HCT116 (cell line): Measurements from ENCODE around the gene TMED10. TPM values are rescaled to one million over a fixed set of nuclear protein-coding genes. Genes with fewer than 3 reads are reported as not detected.

Experiments used
- ATAC-seq: fragments of 200-7000 bp; cut with Tn5 transposase; 2 replicates; pipeline ENCODE4 v1.9.1; 2020; ENCODE audit warnings: mild to moderate bottlenecking, moderate library complexity
- BruUV-seq: library from RNA; stranded (reverse); fragments of 400-500 nt; replicated peaks from 2 replicates; lab custom pipeline; 2021; lab: Mats Ljungman, UMichigan
- CTCF ChIA-PET: fragments of 300-600 bp; sonication (Branson Sonifier 250); formaldehyde crosslinking; loops from one replicate; lab custom pipeline; 2021; ENCODE audit warnings: antibody characterized with exemption; lab: Charles Lee
- POLR2A ChIA-PET: fragments of 300-600, 350-600 bp; sonication (Branson Sonifier 250); formaldehyde crosslinking; loops from one replicate; lab custom pipeline; 2021; ENCODE audit warnings: antibody characterized with exemption; lab: Charles Lee
- RAD21 ChIA-PET, 2 experiments: fragments of 300-600 bp; sonication (Branson Sonifier 250); formaldehyde crosslinking; loops; one replicate each; lab custom pipeline; 2023; ENCODE audit warnings: low total read pairs in 2 of 2; ENCODE audit not compliant: uncharacterized antibody in 2 of 2, unreplicated experiment in 2 of 2, low non-redundant PET in 1 of 2; lab: Charles Lee
- DNase-seq: peaks from one replicate; pipeline ENCODE4 v3.0.0-alpha.2; 2010; ENCODE audit warnings: low read depth, low spot score
- H2AFZ ChIP-seq: fragments of 200-600 bp; shearing (Covaris generic), sonication (generic); 2 replicates; pipeline ENCODE4 v1.6.1; 2017; ENCODE audit warnings: low read depth, mixed run types, mixed read lengths, antibody characterized with exemption, low read length; ENCODE audit not compliant: poor library complexity, severe bottlenecking
- H3K27ac ChIP-seq: 2 replicates; pipeline ENCODE4 v1.5.1; 2012; ENCODE audit warnings: low read depth, low read length
- H3K27me3 ChIP-seq: fragments of 200-600 bp; sonication (generic); 2 replicates; pipeline ENCODE4 v1.6.1; 2016; ENCODE audit warnings: mixed run types, low read length, mixed read lengths; ENCODE audit not compliant: insufficient read depth
- H3K36me3 ChIP-seq, 2 experiments: fragments of 200-500 bp in 1 of 2; fragments of 200-600 bp in 1 of 2; sonication (Bioruptor generic) in 1 of 2; sonication (generic) in 1 of 2; 2 replicates each; pipeline versions ENCODE4 v1.5.1 to v1.6.1; 2014 to 2016; ENCODE audit warnings: low read length in 2 of 2, inconsistent platforms in 1 of 2, mixed read lengths in 1 of 2, mixed run types in 1 of 2; ENCODE audit not compliant: insufficient read depth in 2 of 2, control insufficient read depth in 1 of 2
- H3K4me1 ChIP-seq, 2 experiments: fragments of 200-600 bp in 1 of 2; sonication (generic) in 1 of 2; 2 replicates each; pipeline versions ENCODE4 v1.5.1 to v1.6.1; 2012 to 2017; ENCODE audit warnings: low read length in 2 of 2, inconsistent platforms in 1 of 2, mild to moderate bottlenecking in 1 of 2, mixed read lengths in 1 of 2, mixed run types in 1 of 2, moderate library complexity in 1 of 2; ENCODE audit not compliant: insufficient read depth in 2 of 2, control insufficient read depth in 1 of 2
- H3K4me2 ChIP-seq: fragments of 200-600 bp; sonication (generic); 2 replicates; pipeline ENCODE4 v1.6.1; 2017; ENCODE audit warnings: mixed run types, low read length, mixed read lengths
- H3K4me3 ChIP-seq, 2 experiments: fragments of 200-600 bp in 1 of 2; sonication (generic) in 1 of 2; replicated peaks in 1 of 2; 2 replicates each; pipeline ENCODE4 v1.5.1; 2011 to 2016; ENCODE audit warnings: low read length in 2 of 2, control low read depth in 1 of 2, low read depth in 1 of 2, mild to moderate bottlenecking in 1 of 2, mixed read lengths in 1 of 2, mixed run types in 1 of 2
- H3K79me2 ChIP-seq: fragments of 200-600 bp; sonication (generic); 2 replicates; pipeline ENCODE4 v1.6.1; 2017; ENCODE audit warnings: mild to moderate bottlenecking, mixed run types, low read length, moderate library complexity, mixed read lengths; ENCODE audit not compliant: insufficient read depth
- H3K9ac ChIP-seq: fragments of 200-600 bp; sonication (generic); 2 replicates; pipeline ENCODE4 v1.6.1; 2016; ENCODE audit warnings: low read length, mixed read lengths
- H3K9me2 ChIP-seq: fragments of 200-600 bp; sonication (generic), shearing (Covaris generic); 2 replicates; pipeline ENCODE4 v1.6.1; 2017; ENCODE audit warnings: mixed run types, mild to moderate bottlenecking, moderate library complexity; ENCODE audit not compliant: insufficient read depth
- H3K9me3 ChIP-seq, 2 experiments: fragments of 200-500 bp in 1 of 2; fragments of 200-600 bp in 1 of 2; sonication (Bioruptor generic) in 1 of 2; sonication (generic) in 1 of 2; 2 replicates each; pipeline ENCODE4 v1.6.1; 2014 to 2017; ENCODE audit warnings: low read length in 2 of 2, mixed read lengths in 2 of 2, inconsistent platforms in 1 of 2, low read depth in 1 of 2, mild to moderate bottlenecking in 1 of 2, mixed run types in 1 of 2, moderate library complexity in 1 of 2; ENCODE audit not compliant: control insufficient read depth in 1 of 2, insufficient read depth in 1 of 2
- H4K20me1 ChIP-seq: fragments of 200-600 bp; sonication (generic), shearing (Covaris generic); 2 replicates; pipeline ENCODE4 v1.6.1; 2017; ENCODE audit warnings: mixed run types, mild to moderate bottlenecking, moderate library complexity; ENCODE audit not compliant: insufficient read depth
- CBX3 ChIP-seq: IDR thresholded peaks from 2 replicates; pipeline ENCODE4 v1.6.1; 2012; ENCODE audit warnings: low read depth
- CTCF ChIP-seq, 3 experiments: fragments of 200-600 bp in 1 of 3; sonication (generic) in 1 of 3; IDR thresholded peaks in 2 of 3; conservative IDR thresholded peaks in 1 of 3; 2 replicates each; pipeline ENCODE4 v1.5.1; 2012 to 2017; ENCODE audit warnings: low read depth in 2 of 3, low read length in 2 of 3, antibody characterized with exemption in 1 of 3, borderline replicate concordance in 1 of 3, control low read depth in 1 of 3, mild to moderate bottlenecking in 1 of 3, mixed read lengths in 1 of 3, mixed run types in 1 of 3, moderate library complexity in 1 of 3; ENCODE audit not compliant: insufficient read depth in 1 of 3
- ELF1 ChIP-seq: IDR thresholded peaks from 2 replicates; pipeline ENCODE4 v1.6.1; 2012; ENCODE audit warnings: low read depth, borderline replicate concordance
- JUND ChIP-seq: IDR thresholded peaks from 2 replicates; pipeline ENCODE4 v1.6.1; 2012
- POLR2A ChIP-seq: IDR thresholded peaks from 2 replicates; pipeline ENCODE4 v1.7.0; 2011; ENCODE audit warnings: borderline replicate concordance; ENCODE audit not compliant: insufficient read depth, insufficient read length; ENCODE audit errors: extremely low read depth
- RAD21 ChIP-seq: IDR thresholded peaks from 2 replicates; pipeline ENCODE4 v1.6.1; 2012; ENCODE audit warnings: low read depth, mild to moderate bottlenecking
- REST ChIP-seq: IDR thresholded peaks from 2 replicates; pipeline ENCODE4 v1.6.1; 2012; ENCODE audit warnings: low read depth
- SIN3A ChIP-seq: IDR thresholded peaks from 2 replicates; pipeline ENCODE4 v1.6.1; 2012; ENCODE audit warnings: low read depth
- SRF ChIP-seq: IDR thresholded peaks from 2 replicates; pipeline ENCODE4 v1.6.1; 2012; ENCODE audit warnings: low read depth
- YY1 ChIP-seq: IDR thresholded peaks from 2 replicates; pipeline ENCODE4 v1.6.1; 2011; ENCODE audit warnings: low read length, low read depth, moderate library complexity, mild to moderate bottlenecking; ENCODE audit not compliant: insufficient replicate concordance; ENCODE audit errors: extremely low read depth
- intact Hi-C: fragments of 100-400 bp; cut with micrococcal nuclease; formaldehyde crosslinking; loops from 2 replicates; pipeline ENCODE4 v1.10.0; 2022
- total RNA-seq: library from RNA; stranded (reverse); gene quantifications from one replicate; pipeline ENCODE4 v1.2.1, GENCODE V29; 2021; ENCODE audit not compliant: unreplicated experiment
- TF ChIP-seq, protein P1 (sequence below): IDR thresholded peaks from 2 replicates; pipeline ENCODE4 v1.6.1; 2012
- TF ChIP-seq, protein P2 (sequence below): IDR thresholded peaks from 2 replicates; pipeline ENCODE4 v1.6.1; 2012

TMED10 gene
- total RNA-seq, 1 experiment from 2014 or later = 303 TPM

DNA sequence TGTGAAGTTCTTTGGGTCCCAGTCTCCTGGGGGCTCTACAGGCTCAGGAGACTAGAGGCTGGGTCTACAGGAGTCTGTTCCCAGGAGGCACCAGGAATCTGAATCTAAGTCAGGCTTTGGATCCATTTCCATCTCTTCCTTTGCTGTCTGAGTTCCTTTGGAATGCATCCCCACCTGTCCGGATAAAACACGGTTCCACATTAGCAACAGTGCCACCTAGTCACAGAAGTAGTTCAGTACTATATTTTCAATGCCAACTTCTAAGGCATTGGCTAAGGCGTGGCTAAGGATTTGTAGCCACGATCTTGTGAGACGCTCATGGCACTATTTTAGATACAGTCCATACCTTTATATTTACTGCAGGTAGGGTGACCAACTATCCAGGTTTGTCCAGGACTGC, 91.9 kb downstream of the TMED10 start:
- Histone ChIP-seq H3K9me3 (no peaks in the 10 kb centered on the region), H3K4me1 (no peaks in the 10 kb centered on the region), H3K79me2 (no peaks in the 10 kb centered on the region), H3K27me3 (no peaks in the 10 kb centered on the region), H3K4me2 (no peak overlapping the region), H3K9ac (no peak overlapping the region), H2AFZ (no peak overlapping the region), H3K36me3 (peaks cover 16 to 28% of the 10 kb centered on the region in 2 experiments; a peak in 3 of 4 replicates), H3K27ac (no peak overlapping the region), H3K4me3 (no peak overlapping the region), H3K9me2 (no peaks in the 10 kb centered on the region), H4K20me1 (no peaks in the 10 kb centered on the region)
- TF ChIP-seq CTCF (IDR thresholded peaks at IDR 0.05 in 2 of 3, conservative IDR thresholded peaks at IDR 0.05 in 1 of 3; ENCODE audit: borderline replicate concordance in 1 of 3, insufficient read depth in 1 of 3, low read depth in 2 of 3, low read length in 2 of 3) (peak; percentile 31 to 38 (median 35); a peak in 5 of 6 replicates), POLR2A (no peak), RAD21 (peak; percentile 58), SIN3A (no peak)
- TF ChIP-seq, protein P1, sequence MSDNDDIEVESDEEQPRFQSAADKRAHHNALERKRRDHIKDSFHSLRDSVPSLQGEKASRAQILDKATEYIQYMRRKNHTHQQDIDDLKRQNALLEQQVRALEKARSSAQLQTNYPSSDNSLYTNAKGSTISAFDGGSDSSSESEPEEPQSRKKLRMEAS = no peak
- TF ChIP-seq, protein P2, sequence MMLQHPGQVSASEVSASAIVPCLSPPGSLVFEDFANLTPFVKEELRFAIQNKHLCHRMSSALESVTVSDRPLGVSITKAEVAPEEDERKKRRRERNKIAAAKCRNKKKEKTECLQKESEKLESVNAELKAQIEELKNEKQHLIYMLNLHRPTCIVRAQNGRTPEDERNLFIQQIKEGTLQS = no peak
- ChIA-PET CTCF (no interaction called here), RAD21 (no interaction called here), POLR2A (no interaction called here)
- ATAC-seq (peak; percentile 82), DNase-seq (no peak)
- intact Hi-C loops = no loop called here
- BruUV-seq = no TSS peak

- no peaks in the 10 kb centered on the region for H3K4me1 ChIP-seq
- CTCF ChIA-PET = interaction anchor here (1.3 kb wide), 1 partner anchor 222 kb away, joined by 3 read pairs; no protein-coding TSS in a partner anchor
- POLR2A ChIA-PET = no interaction called here
- ATAC-seq (no peak), DNase-seq (no peak)
- H4K20me1 ChIP-seq = no peaks in the 10 kb centered on the region
- no peak overlapping the region for H3K9ac ChIP-seq
- no peaks in the 10 kb centered on the region for H3K27me3 ChIP-seq
- no peak overlapping the region for H3K27ac ChIP-seq
- intact Hi-C loops = no loop called here
- RAD21 ChIA-PET = no interaction called here
- H3K4me3 ChIP-seq = no peak overlapping the region
- no peaks in the 10 kb centered on the region for H3K9me2 ChIP-seq
- no peaks in the 10 kb centered on the region for H3K79me2 ChIP-seq
- no peak overlapping the region for H3K4me2 ChIP-seq
- no TSS peak for BruUV-seq
- H2AFZ ChIP-seq = no peak overlapping the region
- no peaks in the 10 kb centered on the region for H3K9me3 ChIP-seq
- peaks cover 16 to 28% of the 10 kb centered on the region in 2 experiments; a peak in 3 of 4 replicates for H3K36me3 ChIP-seq
- no peak for TF ChIP-seq SRF
- TF ChIP-seq, protein P1 = no peak
- TF ChIP-seq, protein P2 = no peak
- TF ChIP-seq ELF1 = no peak
- TF ChIP-seq JUND = no peak
- TF ChIP-seq REST = no peak
- no peak for TF ChIP-seq CBX3
- TF ChIP-seq YY1 = no peak
These were observed 93.1 kb downstream of the TMED10 start for GRCh38 chr14:75083271-75083670.
